Small intestine (tissue), 7 donors: ENCODE results near the gene RTN4RL1. TPM values are rescaled to one million over a fixed set of nuclear protein-coding genes. Genes with fewer than 3 reads are reported as not detected.
"Not testable (repeated sequence)": the region's sequence is repeated elsewhere in the genome, so short reads cannot be mapped to it uniquely, and the experiment has no call there.

Experiments used
- DNase-seq, 2 donors: peaks; one replicate each; pipeline versions ENCODE4 v3.0.0 to v3.0.0-alpha.2; 2013
- FAIRE-seq: peaks from 2 replicates; lab custom pipeline; 2012; peaks lifted over from hg19 to GRCh38; lab: Jason Lieb, UNC
- H3K27ac ChIP-seq, 3 donors: one replicate each; pipeline ENCODE4 v1.5.1; 2013; ENCODE audit warnings: low read length in 2 of 3, mild to moderate bottlenecking in 2 of 3, control low read depth in 1 of 3, inconsistent platforms in 1 of 3, low read depth in 1 of 3, moderate library complexity in 1 of 3
- H3K27me3 ChIP-seq, 3 donors: one replicate each; pipeline ENCODE4 v1.6.1; 2013; ENCODE audit warnings: low read length in 3 of 3, inconsistent platforms in 1 of 3; ENCODE audit not compliant: control insufficient read depth in 3 of 3, insufficient read depth in 3 of 3
- H3K36me3 ChIP-seq, 3 donors: one replicate each; pipeline ENCODE4 v1.6.1; 2013; ENCODE audit warnings: low read length in 3 of 3, inconsistent platforms in 1 of 3, low read depth in 1 of 3, mild to moderate bottlenecking in 1 of 3, moderate library complexity in 1 of 3; ENCODE audit not compliant: control insufficient read depth in 3 of 3, insufficient read depth in 2 of 3
- H3K4me1 ChIP-seq, 3 donors: one replicate each; pipeline ENCODE4 v1.6.1; 2013; ENCODE audit warnings: low read length in 2 of 3, inconsistent platforms in 1 of 3, low read depth in 1 of 3, mild to moderate bottlenecking in 1 of 3, moderate library complexity in 1 of 3; ENCODE audit not compliant: control insufficient read depth in 3 of 3, insufficient read depth in 2 of 3
- H3K4me3 ChIP-seq, 3 donors: one replicate each; pipeline ENCODE4 v1.5.1; 2013; ENCODE audit warnings: low read length in 3 of 3, control low read depth in 1 of 3, inconsistent platforms in 1 of 3, low read depth in 1 of 3, mild to moderate bottlenecking in 1 of 3, moderate library complexity in 1 of 3
- H3K9me3 ChIP-seq, 2 donors: one replicate each; pipeline ENCODE4 v1.6.1; 2013; ENCODE audit warnings: low read depth in 1 of 2, low read length in 1 of 2; ENCODE audit not compliant: control insufficient read depth in 2 of 2, insufficient read depth in 1 of 2
- WGBS, 3 donors: extraction: QIAGEN DNeasy Blood & Tissue Kit; methylation state at CpG; one replicate each; pipeline ENCODE4 v1.1.7; 2013; 5-methylcytosine and 5-hydroxymethylcytosine counted together
- polyA plus RNA-seq, 4 donors: library from polyadenylated mRNA; stranded (reverse) in 3 of 4; unstranded in 1 of 4; fragments of 200-250 nt in 3 of 4; fragments of 120-200 nt in 1 of 4; gene quantifications; one replicate each; pipeline versions ENCODE4 v1.2.1 to v1.2.3, GENCODE V29; 2013
- donor health status: healthy with polysubstance abuse.
- donor health status: control.
- donor health status: control.
- donor health status: Bipolar disorder and iron deficiency.
- donor health status: healthy.

The RTN4RL1 gene
- polyA plus RNA-seq, 4 donors: 0.25 to 1.0 TPM; not detected in 2

DNA sequence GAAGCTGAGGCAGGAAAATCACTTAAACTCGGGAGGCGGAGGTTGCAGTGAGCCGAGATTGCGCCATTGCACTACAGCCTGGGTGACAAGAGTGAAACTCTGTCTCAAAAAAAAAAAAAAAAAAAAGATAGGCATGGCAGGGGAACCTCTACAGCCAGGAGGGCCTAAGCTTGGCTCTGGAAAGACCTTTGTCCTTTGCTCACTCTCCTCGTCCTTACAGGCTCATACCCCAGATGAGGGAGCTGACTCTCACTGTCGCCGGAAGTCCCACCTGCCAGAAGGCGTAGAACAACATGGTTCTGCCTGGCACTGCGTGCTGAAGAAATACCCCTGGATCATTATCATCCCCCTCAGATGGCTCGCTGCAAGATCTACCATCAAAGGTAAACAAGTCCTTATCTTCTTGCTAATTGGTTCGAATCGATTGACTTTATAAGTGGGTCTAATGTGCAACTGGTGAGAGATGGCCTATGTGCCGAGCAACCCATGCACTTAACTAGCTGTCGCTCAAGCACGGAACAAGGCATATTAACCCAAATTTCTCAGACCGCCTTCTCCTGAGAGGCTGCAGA lies 29.7 kb downstream of the RTN4RL1 start:
- Histone ChIP-seq H3K27me3 (peaks cover 0 to 2% (median 0%) of the 10 kb centered on the region in 3 donors), H3K4me1 (peaks cover 0 to 32% (median 0%) of the 10 kb centered on the region in 3 donors), H3K27ac (peak overlapping the region; percentile 3 to 79 (median 28)), H3K4me3 (peak overlapping the region in 2 of 3 donors; percentile 13 to 56), H3K9me3 (no peaks in the 10 kb centered on the region), H3K36me3 (peaks cover 0 to 9% (median 0%) of the 10 kb centered on the region in 3 donors)
- 22 to 73% (median 51%) methylated on average over 14 to 16 of the region's 16 CpGs for WGBS, 3 donors
- FAIRE-seq (no peak), DNase-seq (peak; percentile 87 to 89)

GRCh38 chr17:1994707-1995106 lies 30.4 kb downstream of the RTN4RL1 start:
- peaks cover 0 to 3% (median 0%) of the 10 kb centered on the region in 3 donors for H3K36me3 ChIP-seq
- WGBS, 3 donors: 85 to 93% (median 87%) methylated on average over 4 of the region's 4 CpGs
- H3K4me3 ChIP-seq: no peak overlapping the region
- peaks cover 0 to 26% (median 0%) of the 10 kb centered on the region in 3 donors for H3K4me1 ChIP-seq
- no peak for FAIRE-seq
- DNase-seq: no peak
- peaks cover 0 to 2% (median 0%) of the 10 kb centered on the region in 3 donors for H3K27me3 ChIP-seq
- peak overlapping the region in 1 of 3 donors; percentile 70 for H3K27ac ChIP-seq
- H3K9me3 ChIP-seq: no peaks in the 10 kb centered on the region

GRCh38 chr17:1992541-1992940 lies 32.6 kb downstream of the RTN4RL1 start:
- no peaks in the 10 kb centered on the region for H3K27me3 ChIP-seq
- WGBS, 3 donors: 84 to 85% (median 84%) methylated on average over 9 to 10 of the region's 10 CpGs
- no peaks in the 10 kb centered on the region for H3K36me3 ChIP-seq
- H3K27ac ChIP-seq: no peak overlapping the region
- FAIRE-seq (no peak), DNase-seq (no peak)
- no peak overlapping the region for H3K4me3 ChIP-seq
- H3K4me1 ChIP-seq: peaks cover 0 to 14% (median 0%) of the 10 kb centered on the region in 3 donors
- H3K9me3 ChIP-seq: no peaks in the 10 kb centered on the region

DNA sequence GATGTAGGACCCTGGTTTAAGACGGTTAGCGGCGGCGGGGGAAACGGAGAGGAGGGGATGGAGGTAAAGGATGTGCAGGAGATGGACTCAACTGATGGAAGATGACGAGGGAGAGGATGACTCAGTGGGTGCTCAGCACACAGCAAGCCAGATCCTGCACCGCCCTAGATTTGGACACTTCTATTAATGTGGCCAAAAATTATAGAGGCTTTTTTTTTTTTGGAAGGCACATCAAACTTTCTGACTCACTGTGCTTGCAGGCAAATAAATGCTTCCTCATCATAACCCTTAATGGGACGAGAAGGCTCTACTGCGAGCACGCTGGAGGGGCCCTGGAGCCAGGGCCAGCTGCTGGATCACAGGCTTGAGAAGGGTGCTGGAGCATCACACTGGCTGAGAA lies 36.0 kb downstream of the RTN4RL1 start:
- Histone ChIP-seq H3K27me3 (no peaks in the 10 kb centered on the region), H3K4me1 (no peaks in the 10 kb centered on the region), H3K9me3 (no peaks in the 10 kb centered on the region), H3K4me3 (no peak overlapping the region), H3K27ac (no peak overlapping the region), H3K36me3 (peaks cover 0 to 5% (median 0%) of the 10 kb centered on the region in 3 donors)
- FAIRE-seq (no peak), DNase-seq (no peak)
- 82 to 87% (median 85%) methylated on average over 10 of the region's 10 CpGs for WGBS, 3 donors

GRCh38 chr17:1986783-1987451 lies 38.2 kb downstream of the RTN4RL1 start:
- Histone ChIP-seq H3K4me3 (no peak overlapping the region), H3K27me3 (peaks cover 0 to 4% (median 0%) of the 10 kb centered on the region in 3 donors), H3K9me3 (no peaks in the 10 kb centered on the region), H3K27ac (no peak overlapping the region), H3K4me1 (no peaks in the 10 kb centered on the region), H3K36me3 (peaks cover 0 to 5% (median 0%) of the 10 kb centered on the region in 3 donors)
- 70 to 80% (median 71%) methylated on average over 18 of the region's 18 CpGs for WGBS, 3 donors
- DNase-seq: no peak
- no peak for FAIRE-seq

DNA sequence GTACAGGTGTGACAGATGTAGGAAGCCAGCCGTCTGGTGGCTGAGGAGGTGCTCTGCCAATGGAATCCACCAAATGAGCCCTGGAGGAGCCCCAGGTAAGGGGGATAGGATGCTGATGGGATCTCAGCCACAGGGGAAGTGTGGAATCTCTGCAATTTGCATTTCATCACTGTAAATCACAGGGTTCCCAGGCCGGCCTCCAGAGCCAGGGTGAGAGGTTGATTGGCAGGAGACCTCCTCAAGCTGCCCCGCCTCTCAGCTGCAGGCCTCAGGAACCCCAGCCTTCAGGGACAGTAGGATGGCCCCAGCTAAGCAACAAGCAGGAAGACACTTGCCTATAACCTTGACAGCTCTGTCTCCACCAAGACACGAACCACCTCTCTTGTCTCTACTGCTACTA lies 39.4 kb downstream of the RTN4RL1 start:
- Histone ChIP-seq H3K36me3 (peaks cover 0 to 5% (median 0%) of the 10 kb centered on the region in 3 donors), H3K27ac (no peak overlapping the region), H3K4me3 (no peak overlapping the region), H3K9me3 (no peaks in the 10 kb centered on the region), H3K27me3 (peaks cover 0 to 4% (median 0%) of the 10 kb centered on the region in 3 donors), H3K4me1 (no peaks in the 10 kb centered on the region)
- no peak for FAIRE-seq
- DNase-seq: no peak
- 86 to 93% (median 86%) methylated on average over 4 of the region's 4 CpGs for WGBS, 3 donors

- DNase-seq (no peak), FAIRE-seq (no peak)
- 45 to 77% (median 76%) methylated on average over 4 of the region's 4 CpGs for WGBS, 3 donors
- H3K27me3 ChIP-seq: peaks cover 0 to 4% (median 0%) of the 10 kb centered on the region in 3 donors
- H3K27ac ChIP-seq: no peak overlapping the region
- no peaks in the 10 kb centered on the region for H3K4me1 ChIP-seq
- no peak overlapping the region for H3K4me3 ChIP-seq
- H3K36me3 ChIP-seq: peaks cover 0 to 5% (median 0%) of the 10 kb centered on the region in 3 donors
- H3K9me3 ChIP-seq: no peaks in the 10 kb centered on the region
Measured at GRCh38 chr17:1985093-1985492, 40.0 kb downstream of the RTN4RL1 start.

DNA sequence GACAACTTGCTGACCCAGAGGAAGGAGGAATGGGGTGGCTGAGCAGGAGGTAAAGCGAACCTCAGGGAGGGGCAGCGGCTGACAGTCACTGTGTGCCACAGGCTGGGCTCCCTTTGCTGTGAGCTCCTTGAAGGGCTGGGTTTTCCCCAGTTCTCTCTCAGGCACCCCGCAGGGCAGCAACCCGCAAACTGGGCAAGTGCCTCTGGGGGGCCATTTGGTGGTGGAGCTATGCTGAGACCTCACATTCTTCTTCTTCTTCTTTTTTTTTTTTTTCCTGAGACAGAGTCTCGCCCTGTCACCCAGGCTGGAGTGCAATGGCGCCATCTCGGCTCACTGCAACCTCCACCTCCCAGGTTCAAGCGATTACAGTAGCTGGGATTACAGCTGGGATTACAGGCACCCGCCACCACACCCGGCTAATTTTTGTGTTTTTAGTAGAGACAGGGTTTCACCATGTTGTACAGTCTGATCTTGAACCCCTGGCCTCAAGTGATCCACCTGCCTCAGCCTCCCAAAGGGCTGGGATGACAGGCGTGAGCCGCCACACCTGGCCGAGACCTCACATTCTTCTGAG lies 42.3 kb downstream of the RTN4RL1 start:
- not testable (repeated sequence) for H3K4me1 ChIP-seq, H3K36me3 ChIP-seq, H3K27ac ChIP-seq, H3K9me3 ChIP-seq, FAIRE-seq, DNase-seq, H3K4me3 ChIP-seq
- WGBS, 3 donors: 80 to 89% (median 83%) methylated on average over 12 to 13 of the region's 13 CpGs
- peaks cover 0 to 15% (median 2%) of the 10 kb centered on the region in 3 donors for H3K27me3 ChIP-seq
